K562 (cell line): ENCODE results near the gene MROH2B.

Source experiments
- MYC ChIP-seq, 2 experiments: fragments of 250-450 bp in 1 of 2; sonication (Bioruptor Pico) in 1 of 2; IDR thresholded peaks; 2 replicates each; pipeline versions ENCODE4 v1.5.1 to v1.6.1; 2012 to 2021; ENCODE audit warnings: low read depth in 2 of 2, borderline replicate concordance in 1 of 2, improper control_type of control experiment in 1 of 2, low read length in 1 of 2, mild to moderate bottlenecking in 1 of 2, moderate library complexity in 1 of 2
- ZMIZ1 ChIP-seq, 2 experiments: fragments of 150-350 bp in 1 of 2; IDR thresholded peaks; 2 replicates each; pipeline ENCODE4 v1.6.1; 2012 to 2016; ENCODE audit warnings: low read depth in 2 of 2, low read length in 2 of 2, mild to moderate bottlenecking in 1 of 2, moderate library complexity in 1 of 2
- TF ChIP-seq, protein P1 (sequence below): fragments of 450-650 bp; formaldehyde crosslinking; IDR thresholded peaks from 2 replicates; pipeline ENCODE4 v1.4.0; 2022; ENCODE audit warnings: missing genetic modification characterization

DNA sequence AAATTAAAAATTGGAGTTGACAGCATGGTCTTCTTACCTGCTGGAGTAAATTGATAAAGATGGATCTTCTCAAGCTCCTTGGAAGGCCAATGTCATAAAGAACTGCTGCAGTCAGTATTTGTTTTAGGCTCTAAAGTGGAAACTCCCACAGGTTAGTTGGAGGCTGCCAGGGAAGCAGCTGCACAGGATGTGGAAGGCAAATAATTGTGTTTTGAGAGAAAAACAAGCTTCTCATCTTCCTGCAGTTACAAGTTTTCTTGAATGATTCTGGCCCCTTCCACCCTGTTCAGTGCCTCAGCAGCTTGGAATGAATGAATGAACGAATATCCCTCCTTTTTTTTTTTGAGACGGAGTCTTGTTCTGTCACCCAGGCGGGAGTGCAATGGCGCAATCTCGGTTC lies 13.9 kb downstream of the MROH2B start:
- TF ChIP-seq, protein P1, sequence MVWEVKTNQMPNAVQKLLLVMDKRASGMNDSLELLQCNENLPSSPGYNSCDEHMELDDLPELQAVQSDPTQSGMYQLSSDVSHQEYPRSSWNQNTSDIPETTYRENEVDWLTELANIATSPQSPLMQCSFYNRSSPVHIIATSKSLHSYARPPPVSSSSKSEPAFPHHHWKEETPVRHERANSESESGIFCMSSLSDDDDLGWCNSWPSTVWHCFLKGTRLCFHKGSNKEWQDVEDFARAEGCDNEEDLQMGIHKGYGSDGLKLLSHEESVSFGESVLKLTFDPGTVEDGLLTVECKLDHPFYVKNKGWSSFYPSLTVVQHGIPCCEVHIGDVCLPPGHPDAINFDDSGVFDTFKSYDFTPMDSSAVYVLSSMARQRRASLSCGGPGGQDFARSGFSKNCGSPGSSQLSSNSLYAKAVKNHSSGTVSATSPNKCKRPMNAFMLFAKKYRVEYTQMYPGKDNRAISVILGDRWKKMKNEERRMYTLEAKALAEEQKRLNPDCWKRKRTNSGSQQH (CRISPR knock-in tag): no peak
- TF ChIP-seq MYC (IDR thresholded peaks at IDR 0.05; ENCODE audit: low read depth, low read length): no peak
- TF ChIP-seq MYC (CRISPR knock-in tag; IDR thresholded peaks at IDR 0.05; ENCODE audit: borderline replicate concordance, low read depth): no peak
- TF ChIP-seq ZMIZ1 (IDR thresholded peaks at IDR 0.05; ENCODE audit: low read depth in 2 of 2, low read length in 2 of 2): no peak
